GM18861 (cell line): ENCODE results near the gene SLC24A1.

Experiments
- ATAC-seq: cut with Tn5 transposase; IDR thresholded peaks from one replicate; pipeline ENCODE4 v1.9.1; 2021; ENCODE audit not compliant: unreplicated experiment

SLC24A1 gene

GRCh38 chr15:65651831-65652749, 30.4 kb downstream of the SLC24A1 start:
- no peak for ATAC-seq

GRCh38 chr15:65653341-65653740, 31.6 kb downstream of the SLC24A1 start:
- no peak for ATAC-seq

- ATAC-seq: no peak
Measured at GRCh38 chr15:65653801-65654521, 32.2 kb downstream of the SLC24A1 start.

GRCh38 chr15:65655026-65655425, 33.3 kb downstream of the SLC24A1 start:
- no peak for ATAC-seq

- no peak for ATAC-seq
Measured at GRCh38 chr15:65655457-65655856, 33.7 kb downstream of the SLC24A1 start.

GRCh38 chr15:65659502-65660052, 37.8 kb downstream of the SLC24A1 start:
- no peak for ATAC-seq

GRCh38 chr15:65660927-65661326, 39.2 kb downstream of the SLC24A1 start:
- no peak for ATAC-seq

GRCh38 chr15:65663521-65663920, 41.8 kb downstream of the SLC24A1 start:
- no peak for ATAC-seq

GRCh38 chr15:65666257-65666656, 44.5 kb downstream of the SLC24A1 start:
- ATAC-seq: no peak

- no peak for ATAC-seq
Measured at GRCh38 chr15:65675551-65675950, 53.8 kb downstream of the SLC24A1 start.

GRCh38 chr15:65676123-65676522, 54.4 kb downstream of the SLC24A1 start:
- no peak for ATAC-seq

- no peak for ATAC-seq
Measured at GRCh38 chr15:65680544-65680943, 58.8 kb downstream of the SLC24A1 start.

GRCh38 chr15:65682404-65682911, 60.7 kb downstream of the SLC24A1 start:
- no peak for ATAC-seq

GRCh38 chr15:65688462-65688861, 66.7 kb downstream of the SLC24A1 start:
- ATAC-seq: no peak

- no peak for ATAC-seq
Measured at GRCh38 chr15:65690173-65690572, 68.4 kb downstream of the SLC24A1 start.

- ATAC-seq: no peak
Measured at GRCh38 chr15:65690778-65691177, 69.0 kb downstream of the SLC24A1 start.

GRCh38 chr15:65695081-65695480, 73.3 kb downstream of the SLC24A1 start:
- ATAC-seq: no peak
